ENCODE measurements around the gene HGFAC.

HGFAC gene

DNA sequence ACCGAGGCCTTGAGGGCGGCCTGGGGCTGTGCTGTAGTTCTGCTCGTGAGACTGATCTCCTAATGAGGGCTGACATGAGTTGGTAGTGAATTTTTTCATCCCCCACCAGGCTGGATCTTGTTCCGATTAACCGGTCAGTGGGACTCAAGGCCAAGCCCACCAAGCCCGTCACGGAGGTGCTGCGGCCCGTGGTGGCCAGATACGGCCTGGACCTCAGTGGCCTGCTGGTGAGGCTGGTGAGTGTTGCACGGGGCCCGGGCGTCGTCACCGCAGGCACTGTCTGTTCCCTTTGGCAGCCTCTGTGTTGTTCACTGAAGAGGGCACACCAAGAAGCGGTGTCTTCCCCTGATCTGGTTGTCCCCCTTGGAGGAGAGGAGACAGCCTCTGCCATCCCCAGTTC, 18.4 kb upstream of the HGFAC start:
- Histone ChIP-seq H3K27me3 (ENCODE audit: low read depth, low read length) (no peaks in the 10 kb centered on the region), H2AFZ (ENCODE audit: low read depth, low read length) (no peak overlapping the region), H3K9ac (ENCODE audit: low read length) (no peak overlapping the region), H3K4me3 (ENCODE audit: low read length) (no peak overlapping the region), H3K79me2 (ENCODE audit: low read length) (no peaks in the 10 kb centered on the region), H3K4me1 (ENCODE audit: low read length) (no peaks in the 10 kb centered on the region), H3K9me3 (ENCODE audit: insufficient read depth, low read length) (no peaks in the 10 kb centered on the region), H4K20me1 (ENCODE audit: insufficient read depth, low read length) (no peaks in the 10 kb centered on the region), H3K4me2 (ENCODE audit: low read length) (no peak overlapping the region), H3K27ac (ENCODE audit: low read length) (no peak overlapping the region), H3K36me3 (replicated peaks; ENCODE audit: low read depth, low read length) (peaks cover 10% of the 10 kb centered on the region)
- no peak for TF ChIP-seq EZH2phosphoT487 (IDR thresholded peaks at IDR 0.05; ENCODE audit: low read depth)
- TF ChIP-seq, protein P1, sequence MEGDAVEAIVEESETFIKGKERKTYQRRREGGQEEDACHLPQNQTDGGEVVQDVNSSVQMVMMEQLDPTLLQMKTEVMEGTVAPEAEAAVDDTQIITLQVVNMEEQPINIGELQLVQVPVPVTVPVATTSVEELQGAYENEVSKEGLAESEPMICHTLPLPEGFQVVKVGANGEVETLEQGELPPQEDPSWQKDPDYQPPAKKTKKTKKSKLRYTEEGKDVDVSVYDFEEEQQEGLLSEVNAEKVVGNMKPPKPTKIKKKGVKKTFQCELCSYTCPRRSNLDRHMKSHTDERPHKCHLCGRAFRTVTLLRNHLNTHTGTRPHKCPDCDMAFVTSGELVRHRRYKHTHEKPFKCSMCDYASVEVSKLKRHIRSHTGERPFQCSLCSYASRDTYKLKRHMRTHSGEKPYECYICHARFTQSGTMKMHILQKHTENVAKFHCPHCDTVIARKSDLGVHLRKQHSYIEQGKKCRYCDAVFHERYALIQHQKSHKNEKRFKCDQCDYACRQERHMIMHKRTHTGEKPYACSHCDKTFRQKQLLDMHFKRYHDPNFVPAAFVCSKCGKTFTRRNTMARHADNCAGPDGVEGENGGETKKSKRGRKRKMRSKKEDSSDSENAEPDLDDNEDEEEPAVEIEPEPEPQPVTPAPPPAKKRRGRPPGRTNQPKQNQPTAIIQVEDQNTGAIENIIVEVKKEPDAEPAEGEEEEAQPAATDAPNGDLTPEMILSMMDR (IDR thresholded peaks at IDR 0.05; ENCODE audit: low read depth, low read length) = no peak

DNA sequence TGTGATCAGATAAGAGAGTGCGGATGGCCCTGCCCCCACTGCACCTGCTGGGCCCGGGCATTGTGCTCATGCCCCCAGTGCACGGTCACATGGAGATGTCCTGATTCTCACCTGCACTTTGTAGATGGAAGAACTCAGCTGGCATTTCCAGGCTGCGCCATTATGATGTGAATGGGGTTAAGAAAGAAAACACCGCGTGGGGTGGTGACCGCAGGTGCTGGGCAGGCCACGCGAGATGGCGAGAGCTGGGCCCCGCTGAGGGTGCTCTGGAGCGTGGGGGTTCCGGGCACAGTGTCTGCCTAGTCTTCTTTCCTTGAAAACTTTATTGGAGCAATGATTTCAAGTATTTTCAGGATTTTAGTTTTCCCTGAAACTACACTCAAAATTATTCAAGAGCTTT, 17.8 kb upstream of the HGFAC start:
- H3K9me3 ChIP-seq (ENCODE audit: insufficient read depth, low read length) = no peaks in the 10 kb centered on the region
- no peak overlapping the region for H2AFZ ChIP-seq (ENCODE audit: low read depth, low read length)
- no peak overlapping the region for H3K9ac ChIP-seq (ENCODE audit: low read length)
- H3K27me3 ChIP-seq (ENCODE audit: low read depth, low read length) = no peaks in the 10 kb centered on the region
- H3K4me2 ChIP-seq (ENCODE audit: low read length) = no peak overlapping the region
- no peaks in the 10 kb centered on the region for H3K79me2 ChIP-seq (ENCODE audit: low read length)
- peaks cover 7% of the 10 kb centered on the region for H3K36me3 ChIP-seq (replicated peaks; ENCODE audit: low read depth, low read length)
- no peaks in the 10 kb centered on the region for H4K20me1 ChIP-seq (ENCODE audit: insufficient read depth, low read length)
- no peak overlapping the region for H3K27ac ChIP-seq (ENCODE audit: low read length)
- H3K4me1 ChIP-seq (ENCODE audit: low read length) = no peaks in the 10 kb centered on the region
- no peak overlapping the region for H3K4me3 ChIP-seq (ENCODE audit: low read length)
- TF ChIP-seq, protein P1 (IDR thresholded peaks at IDR 0.05; ENCODE audit: low read depth, low read length) = no peak
- TF ChIP-seq EZH2phosphoT487 (IDR thresholded peaks at IDR 0.05; ENCODE audit: low read depth) = no peak

DNA sequence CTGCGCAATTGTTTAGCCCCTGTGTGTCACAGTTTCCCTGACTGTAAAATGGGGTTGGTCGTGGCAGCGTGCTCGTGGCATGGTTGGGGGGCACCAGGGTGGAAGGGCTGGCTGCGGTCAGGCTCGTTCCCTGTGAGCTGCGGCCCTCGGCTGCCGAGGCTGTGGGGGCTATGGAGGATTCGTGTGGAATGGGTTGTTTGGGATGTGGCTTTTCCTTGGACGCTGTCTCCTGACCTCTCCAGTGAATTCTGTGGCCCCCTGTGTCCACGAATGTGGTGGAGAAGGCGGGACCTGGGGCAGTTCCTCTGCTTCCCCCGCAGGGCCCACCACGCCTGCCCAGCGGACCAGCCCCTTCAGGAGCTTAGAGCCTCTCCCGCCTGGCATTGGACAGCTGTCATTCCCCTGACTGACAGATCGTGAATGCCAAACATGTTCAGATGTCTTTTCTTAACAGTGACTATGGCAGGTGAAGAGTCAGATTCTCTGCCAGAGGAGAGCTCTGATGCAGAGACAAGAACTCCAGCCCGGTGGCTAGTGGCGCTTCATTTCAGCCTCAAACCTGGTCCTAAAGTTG, 17.2 kb upstream of the HGFAC start:
- H3K4me1 ChIP-seq (ENCODE audit: low read length) = no peaks in the 10 kb centered on the region
- TF ChIP-seq EZH2phosphoT487 (IDR thresholded peaks at IDR 0.05; ENCODE audit: low read depth) = no peak
- TF ChIP-seq, protein P1 (IDR thresholded peaks at IDR 0.05; ENCODE audit: low read depth, low read length) = no peak
- H3K9me3 ChIP-seq (ENCODE audit: insufficient read depth, low read length) = no peaks in the 10 kb centered on the region
- H3K4me2 ChIP-seq (ENCODE audit: low read length) = no peak overlapping the region
- H3K79me2 ChIP-seq (ENCODE audit: low read length) = no peaks in the 10 kb centered on the region
- H2AFZ ChIP-seq (ENCODE audit: low read depth, low read length) = no peak overlapping the region
- H3K9ac ChIP-seq (ENCODE audit: low read length) = no peak overlapping the region
- no peaks in the 10 kb centered on the region for H3K27me3 ChIP-seq (ENCODE audit: low read depth, low read length)
- no peak overlapping the region for H3K27ac ChIP-seq (ENCODE audit: low read length)
- peaks cover 11% of the 10 kb centered on the region for H3K36me3 ChIP-seq (replicated peaks; ENCODE audit: low read depth, low read length)
- no peaks in the 10 kb centered on the region for H4K20me1 ChIP-seq (ENCODE audit: insufficient read depth, low read length)
- H3K4me3 ChIP-seq (ENCODE audit: low read length) = no peak overlapping the region

DNA sequence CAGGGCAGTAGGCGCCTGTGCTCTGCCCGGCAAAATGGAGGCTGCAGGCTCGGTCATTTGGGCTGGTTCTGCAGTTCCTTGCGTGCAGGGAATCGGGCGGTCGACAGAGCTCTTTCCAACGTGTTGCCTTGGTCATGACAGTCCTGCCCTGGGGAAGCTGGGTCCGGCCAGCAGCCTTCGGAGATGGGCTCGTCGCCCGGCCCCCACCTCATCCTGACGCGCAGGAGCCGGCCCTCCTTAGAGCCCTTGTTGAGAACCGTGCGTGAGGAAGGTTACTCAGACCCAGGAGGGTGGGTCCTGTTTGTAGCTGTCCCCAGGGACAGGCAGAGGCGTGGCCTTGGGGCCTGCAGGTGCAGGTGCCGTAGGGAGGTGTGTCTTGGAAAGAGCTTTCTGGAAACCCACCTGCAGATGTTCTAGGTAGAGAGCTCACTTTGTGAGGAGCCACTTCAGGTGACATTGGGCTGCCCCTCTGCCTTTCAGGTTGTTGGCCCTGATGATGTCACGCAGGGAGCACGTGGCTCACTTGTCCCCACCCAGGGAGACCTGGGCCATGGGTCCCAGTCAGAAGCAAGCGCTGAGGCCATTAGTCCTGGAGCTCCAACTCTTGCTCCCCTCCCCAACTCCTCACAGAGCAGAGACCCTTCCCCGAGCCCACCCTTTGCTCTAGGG, 15.2 kb upstream of the HGFAC start:
- Histone ChIP-seq H3K79me2 (ENCODE audit: low read length) (no peaks in the 10 kb centered on the region), H3K4me3 (ENCODE audit: low read length) (no peak overlapping the region), H3K27ac (ENCODE audit: low read length) (no peak overlapping the region), H3K4me1 (ENCODE audit: low read length) (no peaks in the 10 kb centered on the region), H3K36me3 (replicated peaks; ENCODE audit: low read depth, low read length) (peaks cover 11% of the 10 kb centered on the region), H3K9me3 (ENCODE audit: insufficient read depth, low read length) (no peaks in the 10 kb centered on the region), H3K27me3 (ENCODE audit: low read depth, low read length) (no peaks in the 10 kb centered on the region), H3K4me2 (ENCODE audit: low read length) (no peak overlapping the region), H4K20me1 (ENCODE audit: insufficient read depth, low read length) (no peaks in the 10 kb centered on the region), H3K9ac (ENCODE audit: low read length) (no peak overlapping the region), H2AFZ (ENCODE audit: low read depth, low read length) (no peak overlapping the region)
- TF ChIP-seq EZH2phosphoT487 (IDR thresholded peaks at IDR 0.05; ENCODE audit: low read depth) = no peak
- TF ChIP-seq, protein P1 (IDR thresholded peaks at IDR 0.05; ENCODE audit: low read depth, low read length) = no peak
